HG03354 (cell line): ENCODE measurements around the gene VCY1B.
"Not testable (repeated sequence)": the region's sequence is repeated elsewhere in the genome, so short reads cannot be mapped to it uniquely, and the experiment has no call there.

Experiments used
- ATAC-seq: cut with Tn5 transposase; IDR thresholded peaks from one replicate; pipeline ENCODE4 v1.9.1; 2021; ENCODE audit warnings: mild to moderate bottlenecking; ENCODE audit not compliant: unreplicated experiment, poor library complexity, severe bottlenecking

The VCY1B gene

GRCh38 chrY:14055927-14056326 lies at the start of gene VCY1B:
TSS of gene VCY1B (plus strand) at chrY:14056227. CDS start at chrY:14056290, 63 bp downstream.
- ATAC-seq, result not testable (repeated sequence)

DNA sequence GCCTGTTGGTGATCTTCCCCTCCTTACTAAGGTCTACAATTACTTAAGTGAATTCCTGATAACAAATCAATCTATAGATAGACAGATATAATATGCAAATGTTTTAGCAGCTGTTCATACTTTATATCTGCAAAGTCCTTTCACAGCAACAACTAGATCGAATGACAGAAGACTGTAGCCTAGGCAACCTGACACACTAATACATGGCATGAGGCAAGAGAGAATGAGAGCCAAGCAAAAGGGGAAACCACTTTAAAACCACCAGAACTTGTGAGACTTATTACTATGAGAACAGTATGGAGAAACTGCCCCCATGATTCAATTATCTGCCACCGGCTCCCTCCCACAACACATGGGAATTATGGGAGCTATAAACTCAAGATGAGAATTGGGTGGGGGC lies 44.1 kb upstream of the VCY1B start:
- not testable (repeated sequence) for ATAC-seq

DNA sequence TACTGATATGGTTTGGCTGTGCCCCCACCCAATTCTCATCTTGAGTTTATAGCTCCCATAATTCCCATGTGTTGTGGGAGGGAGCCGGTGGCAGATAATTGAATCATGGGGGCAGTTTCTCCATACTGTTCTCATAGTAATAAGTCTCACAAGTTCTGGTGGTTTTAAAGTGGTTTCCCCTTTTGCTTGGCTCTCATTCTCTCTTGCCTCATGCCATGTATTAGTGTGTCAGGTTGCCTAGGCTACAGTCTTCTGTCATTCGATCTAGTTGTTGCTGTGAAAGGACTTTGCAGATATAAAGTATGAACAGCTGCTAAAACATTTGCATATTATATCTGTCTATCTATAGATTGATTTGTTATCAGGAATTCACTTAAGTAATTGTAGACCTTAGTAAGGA lies 25.6 kb upstream of the VCY1B start:
- not testable (repeated sequence) for ATAC-seq

GRCh38 chrY:14085877-14086276 lies 29.9 kb downstream of the VCY1B start:
- no peak for ATAC-seq
